ENCODE measurements around the gene DOHH. TPM values are rescaled to one million over a fixed set of nuclear protein-coding genes. Genes with fewer than 3 reads are reported as not detected.

Gene DOHH
- total and polyA plus RNA-seq, 9 of the 15 experiments (the other 6 are each of a cell fraction or from before 2014, with no cell fraction given) = 0.14 to 47.2 (median 5.1) TPM

- TF ChIP-seq ZNF740 (CRISPR knock-in tag; IDR thresholded peaks at IDR 0.05) = 0 out of 2 replicates have a peak, but pooled peaks have one; percentile 38
- no peak for TF ChIP-seq ZNF740 (tag; IDR thresholded peaks at IDR 0.05)
- peak; percentile 61; the same call in 1 of the 2 replicates for TF ChIP-seq SMARCA5 (IDR thresholded peaks at IDR 0.05)
These were observed 591 bp downstream of the DOHH start (continued) for GRCh38 chr19:3499738-3500428.

GRCh38 chr19:3497757-3498520 is 2.5 kb downstream of the DOHH start:
- TF ChIP-seq RBM25 (IDR thresholded peaks at IDR 0.05; ENCODE audit: low read depth, low read length, severe bottlenecking) (peak; percentile 19), MIER1 (IDR thresholded peaks at IDR 0.05; ENCODE audit: low read depth) (no peak)
- Histone ChIP-seq H3K36me3 (ENCODE audit: control insufficient read depth, insufficient read depth, low read length) (peaks cover 53% of the 10 kb centered on the region), H3K27ac (ENCODE audit: extremely low read depth, low read depth, low read length) (no peak overlapping the region), H3K9ac (ENCODE audit: insufficient read depth in 1 of 2, low read depth in 2 of 2, low read length in 2 of 2) (no peak overlapping the region), H2AFZ (ENCODE audit: low read depth, low read length) (no peak overlapping the region), H3K4me1 (replicated peaks in 1 of 2; ENCODE audit: control insufficient read depth in 2 of 2, insufficient read depth in 2 of 2, low read length in 2 of 2) (peaks cover 9 to 23% of the 10 kb centered on the region in 2 experiments; a peak in 4 of 5 replicates), H3K9me1 (ENCODE audit: control insufficient read depth, insufficient read depth, low read length) (no peaks in the 10 kb centered on the region), H3K4me2 (ENCODE audit: insufficient read depth, low read length) (no peak overlapping the region), H3K4me3 (no peak overlapping the region), H3K9me3 (replicated peaks; ENCODE audit: control insufficient read depth, insufficient read depth, low read depth, low read length) (no peaks in the 10 kb centered on the region), H4K20me1 (replicated peaks; ENCODE audit: control insufficient read depth, insufficient read depth, low read length) (no peaks in the 10 kb centered on the region), H3K79me2 (ENCODE audit: control insufficient read depth, insufficient read depth, low read length) (peaks cover 38% of the 10 kb centered on the region), H3K27me3 (ENCODE audit: control insufficient read depth in 2 of 2, insufficient read depth in 2 of 2, low read length in 2 of 2) (no peaks in the 10 kb centered on the region)
- POLR2A ChIA-PET = interaction anchor here (1.3 kb wide), 1 partner anchor 184 kb away, joined by 3 read pairs; no protein-coding TSS in a partner anchor
- no TSS peak for BruUV-seq (replicated peaks)
- DNase-seq (ENCODE audit: extremely low read depth in 1 of 4, low spot score in 3 of 4) (no peak), ATAC-seq (no peak), FAIRE-seq (no peak)
- in situ Hi-C loops (cut with MboI) = no loop called here
- CTCF ChIA-PET (ENCODE audit: low intra/inter-chr PET ratio) = no interaction called here
- intact Hi-C loops (cut with micrococcal nuclease) = no loop called here
- 93% methylated on average over 4 of the region's 5 CpGs for WGBS (ENCODE audit: insufficient coverage, low coverage, missing lambda C conversion rate)
